Upper lobe of left lung (tissue), 6 donors: ENCODE measurements around the gene HOXB4. TPM values are rescaled to one million over a fixed set of nuclear protein-coding genes. Genes with fewer than 3 reads are reported as not detected.
A peak's percentile ranks its signal among the peaks of the same experiment; 100 is the strongest.

Experiments
- ATAC-seq, 2 donors: fragments of 200-7000 bp; cut with Tn5 transposase; one replicate each; pipeline ENCODE4 v1.9.1; 2022; ENCODE audit warnings: mild to moderate bottlenecking in 2 of 2, moderate library complexity in 2 of 2; ENCODE audit not compliant: low FRiP score in 2 of 2
- DNase-seq, 2 donors: peaks; one replicate each; pipeline ENCODE4 v3.0.0-alpha.2; 2019 to 2020
- H3K27ac ChIP-seq, 4 donors: fragments of 200-600 bp; sonication (generic); one replicate each; pipeline ENCODE4 v1.5.1; 2016 to 2019
- H3K27me3 ChIP-seq, 4 donors: fragments of 200-600 bp; sonication (generic); one replicate each; pipeline ENCODE4 v1.5.1; 2017 to 2019
- H3K36me3 ChIP-seq, 4 donors: fragments of 200-600 bp; sonication (generic); one replicate each; pipeline ENCODE4 v1.5.1; 2016 to 2019
- H3K4me1 ChIP-seq, 4 donors: fragments of 200-600 bp; sonication (generic); one replicate each; pipeline ENCODE4 v1.5.1; 2018 to 2019
- H3K4me3 ChIP-seq, 4 donors: fragments of 200-600 bp; sonication (generic); one replicate each; pipeline ENCODE4 v1.5.1; 2017 to 2019; ENCODE audit warnings: mild to moderate bottlenecking in 2 of 4, moderate library complexity in 1 of 4
- H3K9me3 ChIP-seq, 4 donors: fragments of 200-600 bp; sonication (generic); one replicate each; pipeline ENCODE4 v1.5.1; 2018 to 2019
- EP300 ChIP-seq, 4 donors: sonication (generic); formaldehyde crosslinking; IDR thresholded peaks; one replicate each; pipeline ENCODE4 v1.5.1; 2017; ENCODE audit warnings: antibody characterized with exemption in 4 of 4, control low read depth in 2 of 4
- POLR2A ChIP-seq, 4 donors: fragments of 450-650 bp; IDR thresholded peaks; one replicate each; pipeline ENCODE4 v1.5.1; 2016 to 2017; ENCODE audit warnings: antibody characterized with exemption in 4 of 4, mild to moderate bottlenecking in 2 of 4
- POLR2AphosphoS5 ChIP-seq, 2 donors: sonication (generic); formaldehyde crosslinking; IDR thresholded peaks; one replicate each; pipeline ENCODE4 v1.5.1; 2017; ENCODE audit warnings: antibody characterized with exemption in 2 of 2
- WGBS, 2 donors: methylation state at CpG; one replicate each; pipeline ENCODE4 v1.1.5; 2017 to 2018; 5-methylcytosine and 5-hydroxymethylcytosine counted together
- total RNA-seq, 6 donors: library from RNA; depleted of rRNA in 4 of 6; stranded (reverse); fragments of >200 nt in 4 of 6; gene quantifications; one replicate each; pipeline versions ENCODE4 v1.1.0 to v1.2.1, GENCODE V29; 2016 to 2021
- TF ChIP-seq, protein P1 (sequence below), 6 experiments: fragments of 450-650 bp in 4 of 6; fragments of 200-600 bp in 2 of 6; sonication (generic) in 2 of 6; IDR thresholded peaks; one replicate each; pipeline ENCODE4 v1.5.1; 2016 to 2019; ENCODE audit warnings: antibody characterized with exemption in 6 of 6
- donor health status: DM: no; HTN: no; CAD: no; lungs with moderate emphysema.
- donor health status: DM: no; HTN: yes; CAD: no; lungs with severe emphysema.

The HOXB4 gene
- total RNA-seq, 6 donors from 2014 or later: 0.61 to 5.6 (median 2.0) TPM

GRCh38 chr17:48563385-48563838, 14.7 kb downstream of the HOXB4 start:
- H3K9me3 ChIP-seq: no peaks in the 10 kb centered on the region

GRCh38 chr17:48562934-48563333, 15.2 kb downstream of the HOXB4 start:
- H3K36me3 ChIP-seq: no peaks in the 10 kb centered on the region
- H3K27me3 ChIP-seq: peaks cover 0 to 15% (median 4%) of the 10 kb centered on the region in 4 donors
- TF ChIP-seq EP300 (IDR thresholded peaks at IDR 0.05) (no peak), POLR2A (IDR thresholded peaks at IDR 0.05) (no peak), POLR2AphosphoS5 (IDR thresholded peaks at IDR 0.05) (no peak)
- TF ChIP-seq, protein P1, sequence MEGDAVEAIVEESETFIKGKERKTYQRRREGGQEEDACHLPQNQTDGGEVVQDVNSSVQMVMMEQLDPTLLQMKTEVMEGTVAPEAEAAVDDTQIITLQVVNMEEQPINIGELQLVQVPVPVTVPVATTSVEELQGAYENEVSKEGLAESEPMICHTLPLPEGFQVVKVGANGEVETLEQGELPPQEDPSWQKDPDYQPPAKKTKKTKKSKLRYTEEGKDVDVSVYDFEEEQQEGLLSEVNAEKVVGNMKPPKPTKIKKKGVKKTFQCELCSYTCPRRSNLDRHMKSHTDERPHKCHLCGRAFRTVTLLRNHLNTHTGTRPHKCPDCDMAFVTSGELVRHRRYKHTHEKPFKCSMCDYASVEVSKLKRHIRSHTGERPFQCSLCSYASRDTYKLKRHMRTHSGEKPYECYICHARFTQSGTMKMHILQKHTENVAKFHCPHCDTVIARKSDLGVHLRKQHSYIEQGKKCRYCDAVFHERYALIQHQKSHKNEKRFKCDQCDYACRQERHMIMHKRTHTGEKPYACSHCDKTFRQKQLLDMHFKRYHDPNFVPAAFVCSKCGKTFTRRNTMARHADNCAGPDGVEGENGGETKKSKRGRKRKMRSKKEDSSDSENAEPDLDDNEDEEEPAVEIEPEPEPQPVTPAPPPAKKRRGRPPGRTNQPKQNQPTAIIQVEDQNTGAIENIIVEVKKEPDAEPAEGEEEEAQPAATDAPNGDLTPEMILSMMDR (IDR thresholded peaks at IDR 0.05): no peak
- H3K27ac ChIP-seq: peak overlapping the region in 3 of 4 donors; percentile 22 to 83 (median 69)
- no peak for ATAC-seq
- no peaks in the 10 kb centered on the region for H3K9me3 ChIP-seq
- 42 to 47% methylated on average over 5 of the region's 5 CpGs for WGBS, 2 donors
- H3K4me1 ChIP-seq: peaks cover 9 to 15% (median 12%) of the 10 kb centered on the region in 4 donors
- DNase-seq: no peak
- no peak overlapping the region for H3K4me3 ChIP-seq

More at GRCh38 chr17:48563385-48563838, 14.7 kb downstream of the HOXB4 start:
- 63 to 74% methylated on average over 5 to 6 of the region's 6 CpGs for WGBS, 2 donors
- Histone ChIP-seq H3K4me1 (peaks cover 9 to 17% (median 13%) of the 10 kb centered on the region in 4 donors), H3K4me3 (peak overlapping the region in 2 of 4 donors; percentile 23 to 30), H3K27me3 (peaks cover 0 to 17% (median 4%) of the 10 kb centered on the region in 4 donors), H3K36me3 (no peaks in the 10 kb centered on the region), H3K27ac (peak overlapping the region; percentile 56 to 83 (median 64))
- no peak for TF ChIP-seq POLR2AphosphoS5 (IDR thresholded peaks at IDR 0.05)
- TF ChIP-seq, protein P1 (IDR thresholded peaks at IDR 0.05): no peak
- TF ChIP-seq POLR2A (IDR thresholded peaks at IDR 0.05): no peak
- no peak for TF ChIP-seq EP300 (IDR thresholded peaks at IDR 0.05)
- DNase-seq: no peak
- ATAC-seq: no peak

GRCh38 chr17:48561884-48562810, 16.0 kb downstream of the HOXB4 start:
- Histone ChIP-seq H3K4me3 (no peak overlapping the region), H3K4me1 (peaks cover 6 to 10% (median 9%) of the 10 kb centered on the region in 4 donors), H3K27me3 (peaks cover 0 to 15% (median 4%) of the 10 kb centered on the region in 4 donors), H3K36me3 (no peaks in the 10 kb centered on the region), H3K27ac (peak overlapping the region in 1 of 4 donors; percentile 48), H3K9me3 (no peaks in the 10 kb centered on the region)
- WGBS, 2 donors: 60 to 67% methylated on average over 15 of the region's 15 CpGs
- DNase-seq (no peak), ATAC-seq (no peak)
- TF ChIP-seq, protein P1 (IDR thresholded peaks at IDR 0.05): peak in 1 of 6 experiments; percentile 18
- no peak for TF ChIP-seq POLR2AphosphoS5 (IDR thresholded peaks at IDR 0.05)

- 46 to 59% methylated on average over 14 of the region's 14 CpGs for WGBS, 2 donors
- TF ChIP-seq, protein P1 (IDR thresholded peaks at IDR 0.05): no peak
- TF ChIP-seq POLR2A (IDR thresholded peaks at IDR 0.05) (no peak), EP300 (IDR thresholded peaks at IDR 0.05) (no peak), POLR2AphosphoS5 (IDR thresholded peaks at IDR 0.05) (peak in 1 of 2 donors; percentile 33)
- Histone ChIP-seq H3K27ac (peak overlapping the region; percentile 43 to 82 (median 65)), H3K27me3 (peaks cover 0 to 20% (median 8%) of the 10 kb centered on the region in 4 donors), H3K4me3 (no peak overlapping the region), H3K36me3 (no peaks in the 10 kb centered on the region), H3K9me3 (no peaks in the 10 kb centered on the region), H3K4me1 (peaks cover 9 to 14% (median 10%) of the 10 kb centered on the region in 4 donors)
- DNase-seq (no peak), ATAC-seq (no peak)
These were observed 18.0 kb downstream of the HOXB4 start for GRCh38 chr17:48559840-48560817.
